Measurements from ENCODE around the gene LRRFIP2. TPM values are rescaled to one million over a fixed set of nuclear protein-coding genes. Genes with fewer than 3 reads are reported as not detected.

Gene LRRFIP2
- total and polyA plus RNA-seq, 2 donors from 2014 or later: 26.1 to 61.4 TPM

DNA sequence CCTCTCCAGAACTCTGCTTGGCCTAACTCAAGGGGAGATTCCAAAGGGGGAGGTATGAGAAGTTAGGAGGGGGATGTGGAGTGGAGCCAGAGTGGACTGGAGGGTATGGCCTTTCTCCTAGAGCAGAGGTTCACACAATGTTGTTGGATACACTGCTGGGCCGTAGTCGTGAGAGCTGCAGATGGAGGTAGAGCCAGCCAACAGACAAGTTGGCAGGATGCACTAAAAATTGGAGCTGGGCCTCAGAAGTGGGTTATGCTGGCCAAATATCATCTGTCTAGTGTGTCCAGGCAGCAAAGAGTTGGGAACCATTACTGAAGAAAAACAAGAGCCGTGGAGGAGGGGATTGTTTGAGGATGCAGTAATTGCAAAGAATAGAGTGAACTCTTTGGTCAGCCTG lies 27.7 kb upstream of the LRRFIP2 start:
- H3K27me3 ChIP-seq (ENCODE audit: control insufficient read depth, insufficient read depth, low read length): no peaks in the 10 kb centered on the region
- H3K27ac ChIP-seq (ENCODE audit: low read depth in 2 of 2, low read length in 2 of 2): no peak overlapping the region
- H3K36me3 ChIP-seq (ENCODE audit: control insufficient read depth in 2 of 3, insufficient read depth in 3 of 3, low read length in 3 of 3): no peaks in the 10 kb centered on the region
- no peak overlapping the region for H3K4me3 ChIP-seq (ENCODE audit: low read length in 3 of 3)
- DNase-seq (no peak), FAIRE-seq (no peak)
- no peaks in the 10 kb centered on the region for H3K4me1 ChIP-seq (ENCODE audit: control insufficient read depth in 2 of 3, insufficient read depth in 2 of 3, low read depth in 1 of 3, low read length in 3 of 3)
- no peak overlapping the region for H3K9ac ChIP-seq (ENCODE audit: low read length in 3 of 3)
- intact Hi-C loops (cut with DNase I): no loop called here
- no peaks in the 10 kb centered on the region for H3K9me3 ChIP-seq (ENCODE audit: control insufficient read depth in 2 of 3, insufficient read depth in 1 of 3, low read length in 3 of 3)
- no peak for TF ChIP-seq CTCF (IDR thresholded peaks at IDR 0.05; ENCODE audit: borderline replicate concordance, extremely low read depth, insufficient read depth)

GRCh38 chr3:37200141-37200540 lies 25.8 kb upstream of the LRRFIP2 start:
- FAIRE-seq: no peak

DNA sequence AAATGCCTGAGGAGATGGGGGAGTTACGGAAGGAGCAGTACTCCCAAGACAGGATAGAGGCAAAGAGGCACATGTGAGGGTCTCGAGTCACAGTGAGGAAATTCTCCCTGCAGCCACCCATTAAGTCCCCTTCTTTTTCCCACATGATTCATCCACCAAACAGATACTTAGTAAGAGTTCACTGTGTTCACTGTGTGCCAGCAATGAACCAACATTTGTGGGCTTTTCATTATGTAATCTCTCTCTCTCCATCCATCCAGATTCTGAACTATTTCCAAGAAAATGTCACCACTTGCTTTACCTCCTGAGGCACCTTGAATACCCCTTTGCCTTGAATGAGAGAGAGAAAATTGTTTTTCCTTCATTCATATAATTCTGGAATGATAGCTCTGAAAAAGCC lies 24.6 kb upstream of the LRRFIP2 start:
- no peak overlapping the region for H3K9ac ChIP-seq (ENCODE audit: low read length in 3 of 3)
- FAIRE-seq (no peak), DNase-seq (no peak)

More at GRCh38 chr3:37200141-37200540, 25.8 kb upstream of the LRRFIP2 start:
- intact Hi-C loops (cut with DNase I): no loop called here
- H3K27me3 ChIP-seq (ENCODE audit: control insufficient read depth, insufficient read depth, low read length): no peaks in the 10 kb centered on the region
- TF ChIP-seq CTCF (IDR thresholded peaks at IDR 0.05; ENCODE audit: borderline replicate concordance, extremely low read depth, insufficient read depth): no peak
- H3K9ac ChIP-seq (ENCODE audit: low read length in 3 of 3): no peak overlapping the region
- no peaks in the 10 kb centered on the region for H3K36me3 ChIP-seq (ENCODE audit: control insufficient read depth in 2 of 3, insufficient read depth in 3 of 3, low read length in 3 of 3)
- H3K4me1 ChIP-seq (ENCODE audit: control insufficient read depth in 2 of 3, insufficient read depth in 2 of 3, low read depth in 1 of 3, low read length in 3 of 3): no peaks in the 10 kb centered on the region
- no peaks in the 10 kb centered on the region for H3K9me3 ChIP-seq (ENCODE audit: control insufficient read depth in 2 of 3, insufficient read depth in 1 of 3, low read length in 3 of 3)
- H3K4me3 ChIP-seq (ENCODE audit: low read length in 3 of 3): no peak overlapping the region
- DNase-seq: no peak
- H3K27ac ChIP-seq (ENCODE audit: low read depth in 2 of 2, low read length in 2 of 2): no peak overlapping the region

More for the DNA sequence above, 24.6 kb upstream of the LRRFIP2 start:
- H3K36me3 ChIP-seq (ENCODE audit: control insufficient read depth in 2 of 3, insufficient read depth in 3 of 3, low read length in 3 of 3): no peaks in the 10 kb centered on the region
- H3K27me3 ChIP-seq (ENCODE audit: control insufficient read depth, insufficient read depth, low read length): no peaks in the 10 kb centered on the region
- H3K4me3 ChIP-seq (ENCODE audit: low read length in 3 of 3): no peak overlapping the region
- H3K27ac ChIP-seq (ENCODE audit: low read depth in 2 of 2, low read length in 2 of 2): no peak overlapping the region
- H3K4me1 ChIP-seq (ENCODE audit: control insufficient read depth in 2 of 3, insufficient read depth in 2 of 3, low read depth in 1 of 3, low read length in 3 of 3): no peaks in the 10 kb centered on the region
- no peak for TF ChIP-seq CTCF (IDR thresholded peaks at IDR 0.05; ENCODE audit: borderline replicate concordance, extremely low read depth, insufficient read depth)
- intact Hi-C loops (cut with DNase I): no loop called here
- H3K9me3 ChIP-seq (ENCODE audit: control insufficient read depth in 2 of 3, insufficient read depth in 1 of 3, low read length in 3 of 3): no peaks in the 10 kb centered on the region
